DND-41 (cell line): ENCODE measurements around the gene ZNF770.

Experiments used
- ATAC-seq: fragments of 200-7000 bp; cut with Tn5 transposase; 3 replicates; pipeline ENCODE4 v1.9.1; 2021; ENCODE audit warnings: low read depth; ENCODE audit not compliant: insufficient read depth
- DNase-seq: peaks from one replicate; pipeline ENCODE4 v3.0.0-alpha.2; 2020
- H2AFZ ChIP-seq: 2 replicates; pipeline ENCODE4 v1.6.0; 2012; ENCODE audit warnings: low read depth, low read length
- H3K27ac ChIP-seq: 2 replicates; pipeline ENCODE4 v1.5.1; 2012; ENCODE audit warnings: low read length, inconsistent platforms
- H3K27me3 ChIP-seq: fragments of 200-600 bp; sonication (generic); 2 replicates; pipeline ENCODE4 v1.6.0; 2012; ENCODE audit warnings: low read length, mild to moderate bottlenecking, inconsistent platforms; ENCODE audit not compliant: insufficient read depth, poor library complexity
- H3K36me3 ChIP-seq: 2 replicates; pipeline ENCODE4 v1.5.1; 2012; ENCODE audit warnings: low read length, inconsistent platforms; ENCODE audit not compliant: insufficient read depth
- H3K4me1 ChIP-seq: 2 replicates; pipeline ENCODE4 v1.5.1; 2012; ENCODE audit warnings: mild to moderate bottlenecking, low read length; ENCODE audit not compliant: insufficient read depth
- H3K4me2 ChIP-seq: 2 replicates; pipeline ENCODE4 v1.6.0; 2012; ENCODE audit warnings: mild to moderate bottlenecking, moderate library complexity, low read length, inconsistent platforms; ENCODE audit not compliant: insufficient read depth
- H3K4me3 ChIP-seq, 2 experiments: fragments of 200-600 bp in 1 of 2; shearing (Covaris generic) in 1 of 2; 2 replicates each; pipeline ENCODE4 v1.5.1; 2012 to 2016; ENCODE audit warnings: inconsistent platforms in 2 of 2, low read length in 2 of 2, mild to moderate bottlenecking in 2 of 2, low read depth in 1 of 2, moderate library complexity in 1 of 2
- H3K79me2 ChIP-seq: 2 replicates; pipeline ENCODE4 v1.6.0; 2012; ENCODE audit warnings: low read length, inconsistent platforms; ENCODE audit not compliant: insufficient read depth
- H3K9ac ChIP-seq: 2 replicates; pipeline ENCODE4 v1.6.0; 2012; ENCODE audit warnings: low read depth, mild to moderate bottlenecking, inconsistent platforms, low read length, moderate library complexity
- H3K9me3 ChIP-seq: 2 replicates; pipeline ENCODE4 v1.5.1; 2012; ENCODE audit warnings: low read length, moderate library complexity, mild to moderate bottlenecking, inconsistent platforms; ENCODE audit not compliant: insufficient read depth, severe bottlenecking
- H4K20me1 ChIP-seq: 2 replicates; pipeline ENCODE4 v1.6.0; 2012; ENCODE audit warnings: low read length; ENCODE audit not compliant: insufficient read depth
- EZH2 ChIP-seq: IDR thresholded peaks from 3 replicates; pipeline ENCODE4 v1.6.1; 2012; ENCODE audit warnings: borderline replicate concordance, low read depth, mild to moderate bottlenecking, moderate library complexity, low read length, inconsistent platforms; ENCODE audit not compliant: severe bottlenecking
- TF ChIP-seq, protein P1 (sequence below): IDR thresholded peaks from 2 replicates; pipeline ENCODE4 v1.5.1; 2012; ENCODE audit warnings: borderline replicate concordance, low read length, moderate library complexity, mild to moderate bottlenecking; ENCODE audit not compliant: poor library complexity, severe bottlenecking; ENCODE audit errors: extremely low read depth

Gene ZNF770

DNA sequence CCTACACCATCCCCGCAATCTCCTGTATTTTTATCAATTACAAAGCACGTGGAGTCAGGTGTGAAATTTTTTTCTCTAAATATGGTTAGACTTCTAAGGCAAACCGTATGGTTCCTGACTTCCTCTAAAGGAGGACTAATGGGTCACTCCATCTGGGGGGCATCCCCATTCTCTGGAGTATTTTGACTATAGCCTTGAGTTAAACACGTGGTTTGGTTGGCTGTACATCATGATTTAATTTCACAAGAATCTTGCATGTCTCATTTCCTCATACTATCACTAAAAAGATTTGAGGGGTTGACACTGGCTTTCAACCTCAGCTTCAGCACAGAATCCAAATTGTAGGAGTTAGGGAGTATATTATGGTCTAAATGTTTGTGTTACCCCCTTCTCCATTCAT lies 25.3 kb upstream of the ZNF770 start:
- TF ChIP-seq, protein P1, sequence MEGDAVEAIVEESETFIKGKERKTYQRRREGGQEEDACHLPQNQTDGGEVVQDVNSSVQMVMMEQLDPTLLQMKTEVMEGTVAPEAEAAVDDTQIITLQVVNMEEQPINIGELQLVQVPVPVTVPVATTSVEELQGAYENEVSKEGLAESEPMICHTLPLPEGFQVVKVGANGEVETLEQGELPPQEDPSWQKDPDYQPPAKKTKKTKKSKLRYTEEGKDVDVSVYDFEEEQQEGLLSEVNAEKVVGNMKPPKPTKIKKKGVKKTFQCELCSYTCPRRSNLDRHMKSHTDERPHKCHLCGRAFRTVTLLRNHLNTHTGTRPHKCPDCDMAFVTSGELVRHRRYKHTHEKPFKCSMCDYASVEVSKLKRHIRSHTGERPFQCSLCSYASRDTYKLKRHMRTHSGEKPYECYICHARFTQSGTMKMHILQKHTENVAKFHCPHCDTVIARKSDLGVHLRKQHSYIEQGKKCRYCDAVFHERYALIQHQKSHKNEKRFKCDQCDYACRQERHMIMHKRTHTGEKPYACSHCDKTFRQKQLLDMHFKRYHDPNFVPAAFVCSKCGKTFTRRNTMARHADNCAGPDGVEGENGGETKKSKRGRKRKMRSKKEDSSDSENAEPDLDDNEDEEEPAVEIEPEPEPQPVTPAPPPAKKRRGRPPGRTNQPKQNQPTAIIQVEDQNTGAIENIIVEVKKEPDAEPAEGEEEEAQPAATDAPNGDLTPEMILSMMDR = no peak
- no peak for TF ChIP-seq EZH2
- Histone ChIP-seq H3K9me3 (no peaks in the 10 kb centered on the region), H3K4me1 (no peaks in the 10 kb centered on the region), H3K27me3 (no peaks in the 10 kb centered on the region), H3K9ac (no peak overlapping the region), H3K36me3 (no peaks in the 10 kb centered on the region), H2AFZ (no peak overlapping the region), H3K27ac (no peak overlapping the region), H3K4me3 (no peak overlapping the region), H3K79me2 (no peaks in the 10 kb centered on the region), H3K4me2 (no peak overlapping the region), H4K20me1 (no peaks in the 10 kb centered on the region)
- ATAC-seq = no peak
- DNase-seq = no peak

DNA sequence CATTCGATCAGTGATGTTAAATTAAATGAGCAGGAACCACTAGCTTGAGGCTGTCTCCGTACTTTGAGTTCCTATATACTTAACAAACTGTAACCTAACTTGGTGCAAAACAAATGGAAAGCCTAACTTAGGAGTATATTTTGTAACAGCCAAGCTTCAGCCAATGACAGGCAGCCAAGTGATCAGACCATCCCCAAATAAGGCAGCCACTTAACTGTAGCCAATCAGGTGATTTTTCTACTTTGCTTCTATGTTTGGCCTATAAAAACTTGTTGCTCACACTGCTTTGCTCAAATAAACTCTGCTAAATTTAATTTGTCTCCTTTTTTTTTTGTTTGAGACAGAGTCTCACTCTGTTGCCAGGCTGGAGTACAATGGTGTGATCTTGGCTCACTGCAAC lies 19.3 kb upstream of the ZNF770 start:
- no peaks in the 10 kb centered on the region for H4K20me1 ChIP-seq
- DNase-seq = no peak

DNA sequence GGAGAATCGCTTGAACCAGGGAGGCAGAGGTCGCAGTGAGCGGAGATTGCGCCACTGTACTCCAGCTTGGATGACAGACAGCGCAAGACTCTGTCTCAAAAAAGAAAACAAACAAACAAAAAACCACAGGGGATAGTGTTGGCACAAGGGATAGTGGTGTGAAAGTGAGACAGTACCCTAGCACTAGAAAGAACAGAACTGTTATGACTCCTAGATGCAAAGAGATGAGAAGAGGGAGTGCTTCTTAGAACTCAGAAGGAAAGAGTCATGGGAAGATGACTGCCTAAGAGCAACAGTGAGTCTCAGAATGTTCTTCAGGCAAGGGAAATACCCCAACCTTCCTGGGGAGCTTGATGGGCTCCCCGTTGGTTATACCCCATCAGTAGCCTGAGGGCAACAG lies 17.8 kb upstream of the ZNF770 start:
- ATAC-seq (no peak), DNase-seq (no peak)
- no peaks in the 10 kb centered on the region for H3K79me2 ChIP-seq
- no peaks in the 10 kb centered on the region for H4K20me1 ChIP-seq
- no peak overlapping the region for H3K4me3 ChIP-seq
- no peaks in the 10 kb centered on the region for H3K27me3 ChIP-seq
- H3K4me1 ChIP-seq = no peaks in the 10 kb centered on the region
- TF ChIP-seq, protein P1 = no peak
- TF ChIP-seq EZH2 = no peak
- H3K9ac ChIP-seq = no peak overlapping the region
- H3K36me3 ChIP-seq = no peaks in the 10 kb centered on the region
- no peak overlapping the region for H3K4me2 ChIP-seq
- H2AFZ ChIP-seq = no peak overlapping the region
- H3K27ac ChIP-seq = no peak overlapping the region
- H3K9me3 ChIP-seq = no peaks in the 10 kb centered on the region

More for the DNA sequence above, 19.3 kb upstream of the ZNF770 start:
- H3K79me2 ChIP-seq = no peaks in the 10 kb centered on the region
- H2AFZ ChIP-seq = no peak overlapping the region
- H3K27ac ChIP-seq = no peak overlapping the region
- H3K4me1 ChIP-seq = no peaks in the 10 kb centered on the region
- no peak overlapping the region for H3K4me2 ChIP-seq
- no peak overlapping the region for H3K4me3 ChIP-seq
- ATAC-seq = no peak; the same call in 2 of the 3 replicates
- H3K27me3 ChIP-seq = no peaks in the 10 kb centered on the region
- TF ChIP-seq EZH2 = no peak
- TF ChIP-seq, protein P1 = no peak
- H3K9ac ChIP-seq = no peak overlapping the region
- H3K9me3 ChIP-seq = no peaks in the 10 kb centered on the region
- no peaks in the 10 kb centered on the region for H3K36me3 ChIP-seq

DNA sequence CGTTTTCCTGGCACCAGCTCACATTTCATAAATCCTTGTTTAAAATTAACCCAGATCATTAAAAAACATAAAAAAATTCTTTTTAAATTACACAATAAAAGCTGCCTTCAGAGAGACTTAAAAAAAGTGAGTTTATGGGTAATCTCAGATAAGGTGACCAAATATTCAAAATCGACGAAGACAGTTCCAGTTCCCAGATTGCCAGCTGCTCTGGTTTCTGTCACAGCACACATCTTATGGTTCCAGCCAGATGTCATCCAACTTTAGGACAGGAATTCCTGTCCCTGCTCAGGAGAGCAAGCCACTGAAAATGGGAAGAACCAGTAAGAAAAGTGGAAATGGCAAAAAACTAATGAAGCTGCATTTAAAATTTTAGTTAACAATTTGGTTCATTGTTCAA lies 15.8 kb upstream of the ZNF770 start:
- no peaks in the 10 kb centered on the region for H3K36me3 ChIP-seq
- ATAC-seq = no peak
- TF ChIP-seq, protein P1 = no peak
- no peak for TF ChIP-seq EZH2

More for the DNA sequence above, 15.8 kb upstream of the ZNF770 start:
- Histone ChIP-seq H3K27me3 (no peaks in the 10 kb centered on the region), H3K9me3 (no peaks in the 10 kb centered on the region), H3K4me1 (no peaks in the 10 kb centered on the region), H3K9ac (no peak overlapping the region), H4K20me1 (no peaks in the 10 kb centered on the region), H3K4me2 (no peak overlapping the region), H3K79me2 (no peaks in the 10 kb centered on the region), H2AFZ (no peak overlapping the region), H3K27ac (no peak overlapping the region), H3K4me3 (no peak overlapping the region)
- no peak for DNase-seq
